Testis (tissue), 2 donors: Measurements from ENCODE around the gene PRUNE2.

Experiments
- CTCF ChIP-seq, 3 experiments: fragments of 450-650 bp in 2 of 3; fragments of 200-600 bp in 1 of 3; sonication (generic) in 1 of 3; IDR thresholded peaks; one replicate each; pipeline ENCODE4 v1.5.1; 2016 to 2019; ENCODE audit warnings: antibody characterized with exemption in 3 of 3, mild to moderate bottlenecking in 2 of 3, moderate library complexity in 1 of 3
- POLR2A ChIP-seq: fragments of 450-650 bp; IDR thresholded peaks from one replicate; pipeline ENCODE4 v1.6.1; 2017; ENCODE audit warnings: antibody characterized with exemption, mild to moderate bottlenecking, moderate library complexity

DNA sequence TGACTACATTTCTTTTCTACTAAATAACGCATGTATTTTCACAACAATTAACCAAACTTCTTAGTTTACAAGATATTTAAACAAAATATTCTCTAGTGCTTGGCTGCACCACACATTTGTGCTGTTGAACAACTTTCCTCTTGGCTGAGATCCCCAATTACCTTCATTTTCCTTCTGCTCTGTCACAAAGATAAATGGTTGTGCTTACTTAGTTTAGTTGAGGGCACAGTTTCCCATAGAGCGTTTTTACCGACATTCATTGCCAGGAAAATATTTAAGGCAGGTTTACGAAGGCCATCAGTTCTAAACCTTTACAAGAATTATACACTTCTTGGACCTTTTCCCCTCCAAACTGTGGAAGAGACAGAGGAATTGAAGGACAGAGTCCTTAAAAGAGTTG is 60.7 kb downstream of the PRUNE2 start:
- TF ChIP-seq CTCF (IDR thresholded peaks at IDR 0.05): no peak
- TF ChIP-seq POLR2A: no peak
